ENCODE measurements around the gene FRMD5. TPM values are rescaled to one million over a fixed set of nuclear protein-coding genes. Genes with fewer than 3 reads are reported as not detected.
"Not testable (repeated sequence)": the region's sequence is repeated elsewhere in the genome, so short reads cannot be mapped to it uniquely, and the experiment has no call there.

The FRMD5 gene
- polyA plus RNA-seq, 1 donor (not counting 4 experiments of a cell fraction or from before 2014, with no cell fraction given): 7.3 TPM

DNA sequence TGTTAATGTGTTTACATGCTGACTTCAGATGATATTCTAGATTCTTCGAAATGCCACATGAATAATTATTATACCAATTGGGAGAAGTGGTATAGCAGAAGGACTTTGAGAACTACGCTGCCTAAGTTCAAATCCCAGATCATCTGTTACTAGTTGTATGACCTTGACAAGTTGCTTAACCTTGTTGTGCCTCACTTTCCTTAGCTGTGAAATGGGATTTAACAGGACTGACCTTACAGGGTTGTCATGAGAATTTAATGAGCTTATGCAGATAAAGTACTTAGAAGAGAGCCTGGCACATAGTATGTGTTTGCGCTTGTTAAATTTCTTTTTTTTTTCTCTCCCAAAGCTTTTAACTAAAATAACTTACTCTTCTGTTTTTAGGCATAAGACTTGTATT is 343.8 kb downstream of the FRMD5 start:
- dilution Hi-C loops (cut with MboI; ENCODE audit: extremely low pct_ligation_motif_present, low sequenced_read_pairs): no loop called here
- Histone ChIP-seq H3K4me2 (ENCODE audit: control insufficient read depth, extremely low read depth, insufficient read depth, low read depth, low read length) (no peak overlapping the region), H3K27me3 (ENCODE audit: control insufficient read depth, extremely low read depth, insufficient read depth, low read length) (no peaks in the 10 kb centered on the region), H3K4me1 (ENCODE audit: control insufficient read depth, extremely low read depth, insufficient read depth, low read length) (no peaks in the 10 kb centered on the region), H4K20me1 (ENCODE audit: control insufficient read depth, extremely low read depth, insufficient read depth, low read length) (no peaks in the 10 kb centered on the region), H3K4me3 (ENCODE audit: control insufficient read depth in 2 of 3, extremely low read depth in 1 of 3, insufficient read depth in 2 of 3, low read depth in 1 of 3, low read length in 3 of 3) (no peak overlapping the region), H3K36me3 (ENCODE audit: control insufficient read depth in 2 of 2, extremely low read depth in 1 of 2, insufficient read depth in 2 of 2, low read length in 2 of 2) (peaks cover 0 to 3% of the 10 kb centered on the region in 2 experiments), H3K27ac (ENCODE audit: control insufficient read depth, insufficient read depth, low read length) (no peak overlapping the region), H3K9ac (ENCODE audit: control insufficient read depth, extremely low read depth, insufficient read depth, low read length) (no peak overlapping the region), H3K9me3 (ENCODE audit: control insufficient read depth, low read depth, low read length) (no peaks in the 10 kb centered on the region), H3K79me2 (ENCODE audit: control insufficient read depth, insufficient read depth, low read length) (no peaks in the 10 kb centered on the region), H3K9me1 (ENCODE audit: control insufficient read depth, extremely low read depth, insufficient read depth, low read length) (no peaks in the 10 kb centered on the region), H2AFZ (ENCODE audit: control insufficient read depth, low read length) (no peak overlapping the region)
- no peak for TF ChIP-seq EZH2 (IDR thresholded peaks at IDR 0.05; ENCODE audit: low read length)
- TF ChIP-seq, protein P1, sequence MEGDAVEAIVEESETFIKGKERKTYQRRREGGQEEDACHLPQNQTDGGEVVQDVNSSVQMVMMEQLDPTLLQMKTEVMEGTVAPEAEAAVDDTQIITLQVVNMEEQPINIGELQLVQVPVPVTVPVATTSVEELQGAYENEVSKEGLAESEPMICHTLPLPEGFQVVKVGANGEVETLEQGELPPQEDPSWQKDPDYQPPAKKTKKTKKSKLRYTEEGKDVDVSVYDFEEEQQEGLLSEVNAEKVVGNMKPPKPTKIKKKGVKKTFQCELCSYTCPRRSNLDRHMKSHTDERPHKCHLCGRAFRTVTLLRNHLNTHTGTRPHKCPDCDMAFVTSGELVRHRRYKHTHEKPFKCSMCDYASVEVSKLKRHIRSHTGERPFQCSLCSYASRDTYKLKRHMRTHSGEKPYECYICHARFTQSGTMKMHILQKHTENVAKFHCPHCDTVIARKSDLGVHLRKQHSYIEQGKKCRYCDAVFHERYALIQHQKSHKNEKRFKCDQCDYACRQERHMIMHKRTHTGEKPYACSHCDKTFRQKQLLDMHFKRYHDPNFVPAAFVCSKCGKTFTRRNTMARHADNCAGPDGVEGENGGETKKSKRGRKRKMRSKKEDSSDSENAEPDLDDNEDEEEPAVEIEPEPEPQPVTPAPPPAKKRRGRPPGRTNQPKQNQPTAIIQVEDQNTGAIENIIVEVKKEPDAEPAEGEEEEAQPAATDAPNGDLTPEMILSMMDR (optimal IDR thresholded peaks at IDR 0.05 in 1 of 3, IDR thresholded peaks at IDR 0.05 in 1 of 3, conservative IDR thresholded peaks at IDR 0.05 in 1 of 3; ENCODE audit: extremely low read depth in 1 of 3, insufficient read depth in 2 of 3, low read length in 3 of 3): no peak
- DNase-seq (ENCODE audit: low read depth, low spot score) (no peak), FAIRE-seq (no peak)

DNA sequence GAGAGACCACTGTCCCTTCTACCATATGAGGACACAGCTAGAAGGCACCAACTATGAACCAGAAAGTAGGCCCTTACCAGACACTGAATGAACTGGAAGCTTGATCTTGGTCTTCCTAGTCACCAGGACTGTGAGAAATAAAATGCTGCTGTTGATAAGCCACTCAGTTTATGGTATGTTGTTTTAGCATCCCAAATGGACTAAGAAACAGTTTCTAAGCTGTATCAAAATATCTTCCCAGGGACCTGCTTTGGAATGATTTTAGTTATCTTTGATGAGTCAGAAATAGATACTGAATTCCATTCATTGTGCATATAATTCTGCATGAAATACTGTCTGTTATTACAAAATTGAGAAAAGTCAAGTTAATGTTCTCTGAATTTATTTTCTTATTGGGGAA is 349.6 kb downstream of the FRMD5 start:
- H3K4me1 ChIP-seq (ENCODE audit: control insufficient read depth, extremely low read depth, insufficient read depth, low read length): no peaks in the 10 kb centered on the region
- no peaks in the 10 kb centered on the region for H3K79me2 ChIP-seq (ENCODE audit: control insufficient read depth, insufficient read depth, low read length)
- H3K9me1 ChIP-seq (ENCODE audit: control insufficient read depth, extremely low read depth, insufficient read depth, low read length): no peaks in the 10 kb centered on the region
- dilution Hi-C loops (cut with MboI; ENCODE audit: extremely low pct_ligation_motif_present, low sequenced_read_pairs): no loop called here
- no peak for TF ChIP-seq EZH2 (IDR thresholded peaks at IDR 0.05; ENCODE audit: low read length)
- H3K4me2 ChIP-seq (ENCODE audit: control insufficient read depth, extremely low read depth, insufficient read depth, low read depth, low read length): no peak overlapping the region
- H3K27me3 ChIP-seq (ENCODE audit: control insufficient read depth, extremely low read depth, insufficient read depth, low read length): no peaks in the 10 kb centered on the region
- no peaks in the 10 kb centered on the region for H4K20me1 ChIP-seq (ENCODE audit: control insufficient read depth, extremely low read depth, insufficient read depth, low read length)
- H3K36me3 ChIP-seq (ENCODE audit: control insufficient read depth in 2 of 2, extremely low read depth in 1 of 2, insufficient read depth in 2 of 2, low read length in 2 of 2): peaks cover 0 to 5% of the 10 kb centered on the region in 2 experiments
- DNase-seq (ENCODE audit: low read depth, low spot score) (no peak), FAIRE-seq (no peak)
- H3K4me3 ChIP-seq (ENCODE audit: control insufficient read depth in 2 of 3, extremely low read depth in 1 of 3, insufficient read depth in 2 of 3, low read depth in 1 of 3, low read length in 3 of 3): no peak overlapping the region
- no peaks in the 10 kb centered on the region for H3K9me3 ChIP-seq (ENCODE audit: control insufficient read depth, low read depth, low read length)
- H2AFZ ChIP-seq (ENCODE audit: control insufficient read depth, low read length): no peak overlapping the region
- no peak overlapping the region for H3K27ac ChIP-seq (ENCODE audit: control insufficient read depth, insufficient read depth, low read length)
- H3K9ac ChIP-seq (ENCODE audit: control insufficient read depth, extremely low read depth, insufficient read depth, low read length): no peak overlapping the region

DNA sequence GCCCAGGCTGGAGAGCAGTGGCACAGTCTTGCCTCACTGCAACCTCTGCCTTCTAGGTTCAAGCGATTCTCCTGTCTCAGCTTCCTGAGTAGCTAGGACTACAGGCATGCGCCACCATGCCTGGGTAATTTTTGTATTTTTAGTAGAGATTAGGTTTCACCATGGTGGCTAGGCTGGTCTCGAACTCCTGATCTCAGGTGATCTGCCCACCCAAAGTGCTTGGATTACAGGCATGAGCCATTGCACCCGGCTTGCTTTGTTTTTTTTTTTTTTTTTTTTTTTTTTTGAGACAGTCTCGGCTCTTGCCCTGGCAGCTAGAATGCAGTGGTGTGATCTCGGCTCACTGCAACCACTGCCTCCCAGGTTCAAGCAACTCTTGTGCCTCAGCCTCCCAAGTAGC is 362.6 kb downstream of the FRMD5 start:
- H3K9me1 ChIP-seq (ENCODE audit: control insufficient read depth, extremely low read depth, insufficient read depth, low read length); H2AFZ ChIP-seq (ENCODE audit: control insufficient read depth, low read length); DNase-seq (ENCODE audit: low read depth, low spot score); H4K20me1 ChIP-seq (ENCODE audit: control insufficient read depth, extremely low read depth, insufficient read depth, low read length); dilution Hi-C loops (cut with MboI; ENCODE audit: extremely low pct_ligation_motif_present, low sequenced_read_pairs); H3K4me3 ChIP-seq (ENCODE audit: control insufficient read depth in 2 of 3, extremely low read depth in 1 of 3, insufficient read depth in 2 of 3, low read depth in 1 of 3, low read length in 3 of 3); H3K9ac ChIP-seq (ENCODE audit: control insufficient read depth, extremely low read depth, insufficient read depth, low read length); H3K4me1 ChIP-seq (ENCODE audit: control insufficient read depth, extremely low read depth, insufficient read depth, low read length); H3K36me3 ChIP-seq (ENCODE audit: control insufficient read depth in 2 of 2, extremely low read depth in 1 of 2, insufficient read depth in 2 of 2, low read length in 2 of 2); H3K27me3 ChIP-seq (ENCODE audit: control insufficient read depth, extremely low read depth, insufficient read depth, low read length); H3K9me3 ChIP-seq (ENCODE audit: control insufficient read depth, low read depth, low read length); H3K79me2 ChIP-seq (ENCODE audit: control insufficient read depth, insufficient read depth, low read length); H3K27ac ChIP-seq (ENCODE audit: control insufficient read depth, insufficient read depth, low read length); H3K4me2 ChIP-seq (ENCODE audit: control insufficient read depth, extremely low read depth, insufficient read depth, low read depth, low read length); FAIRE-seq: not testable (repeated sequence)

DNA sequence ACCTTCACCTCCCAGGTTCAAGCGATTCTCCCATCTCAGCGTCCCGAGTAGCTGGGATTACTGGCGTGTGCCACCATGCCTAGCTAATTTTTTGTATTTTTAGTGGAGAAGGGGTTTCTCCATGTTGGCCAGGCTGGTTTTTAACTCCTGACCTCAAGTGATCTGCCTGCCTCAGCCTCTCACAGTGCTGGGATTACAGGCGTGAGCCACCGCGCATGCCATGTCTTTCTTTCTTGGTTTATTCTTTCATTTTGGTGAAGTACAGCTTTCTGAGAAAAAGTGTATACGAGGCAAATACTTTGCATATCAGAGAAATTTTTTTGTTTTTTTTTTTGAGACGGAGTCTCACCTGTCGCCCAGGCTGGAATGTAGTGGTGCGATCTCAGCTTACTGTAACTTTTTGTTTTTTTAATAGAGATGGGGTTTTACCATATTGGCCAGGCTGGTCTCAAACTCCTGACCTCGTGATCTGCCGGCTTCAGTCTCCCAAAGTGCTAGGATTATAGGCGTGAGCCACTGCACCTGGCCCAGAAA is 363.5 kb downstream of the FRMD5 start:
- DNase-seq (ENCODE audit: low read depth, low spot score); H3K27me3 ChIP-seq (ENCODE audit: control insufficient read depth, extremely low read depth, insufficient read depth, low read length); H3K4me3 ChIP-seq (ENCODE audit: control insufficient read depth in 2 of 3, extremely low read depth in 1 of 3, insufficient read depth in 2 of 3, low read depth in 1 of 3, low read length in 3 of 3); dilution Hi-C loops (cut with MboI; ENCODE audit: extremely low pct_ligation_motif_present, low sequenced_read_pairs); H3K4me2 ChIP-seq (ENCODE audit: control insufficient read depth, extremely low read depth, insufficient read depth, low read depth, low read length); H3K27ac ChIP-seq (ENCODE audit: control insufficient read depth, insufficient read depth, low read length); H4K20me1 ChIP-seq (ENCODE audit: control insufficient read depth, extremely low read depth, insufficient read depth, low read length); H2AFZ ChIP-seq (ENCODE audit: control insufficient read depth, low read length); H3K79me2 ChIP-seq (ENCODE audit: control insufficient read depth, insufficient read depth, low read length); FAIRE-seq; H3K9ac ChIP-seq (ENCODE audit: control insufficient read depth, extremely low read depth, insufficient read depth, low read length); H3K9me3 ChIP-seq (ENCODE audit: control insufficient read depth, low read depth, low read length); H3K9me1 ChIP-seq (ENCODE audit: control insufficient read depth, extremely low read depth, insufficient read depth, low read length); H3K36me3 ChIP-seq (ENCODE audit: control insufficient read depth in 2 of 2, extremely low read depth in 1 of 2, insufficient read depth in 2 of 2, low read length in 2 of 2); H3K4me1 ChIP-seq (ENCODE audit: control insufficient read depth, extremely low read depth, insufficient read depth, low read length): not testable (repeated sequence)

All from keratinocyte (primary cell).